Breast epithelium (tissue), 3 donors: Measurements from ENCODE around the gene FATE1.

ENCODE experiments used
- CTCF ChIP-seq, 3 donors: fragments of 450-650 bp; IDR thresholded peaks; one replicate each; pipeline ENCODE4 v1.5.1; 2016 to 2017; ENCODE audit warnings: antibody characterized with exemption in 3 of 3, mild to moderate bottlenecking in 3 of 3, moderate library complexity in 3 of 3
- POLR2A ChIP-seq: fragments of 450-650 bp; IDR thresholded peaks from one replicate; pipeline ENCODE4 v1.6.1; 2016; ENCODE audit warnings: antibody characterized with exemption, mild to moderate bottlenecking, moderate library complexity
- POLR2AphosphoS5 ChIP-seq, 3 donors: sonication (generic); formaldehyde crosslinking; IDR thresholded peaks; one replicate each; pipeline ENCODE4 v1.6.1; 2017; ENCODE audit warnings: antibody characterized with exemption in 3 of 3

- no peak for TF ChIP-seq CTCF (IDR thresholded peaks at IDR 0.05)
- no peak for TF ChIP-seq POLR2A
- no peak for TF ChIP-seq POLR2AphosphoS5 (IDR thresholded peaks at IDR 0.05)
These were observed 28.2 kb upstream of the FATE1 start for GRCh38 chrX:151687635-151688034.
